ENCODE results near the gene IFNA4. TPM values are rescaled to one million over a fixed set of nuclear protein-coding genes. Genes with fewer than 3 reads are reported as not detected.
"Not testable (repeated sequence)": the region's sequence is repeated elsewhere in the genome, so short reads cannot be mapped to it uniquely, and the experiment has no call there.

The IFNA4 gene
- total and polyA plus RNA-seq, 4 donors, result not detected

GRCh38 chr9:21210782-21211181 is 23.4 kb upstream of the IFNA4 start:
- not testable (repeated sequence) for H3K4me3 ChIP-seq (ENCODE audit: low read depth, low read length); H3K36me3 ChIP-seq (ENCODE audit: control insufficient read depth, insufficient read depth, low read length); H3K27me3 ChIP-seq (ENCODE audit: control insufficient read depth, insufficient read depth, low read length); H3K9me3 ChIP-seq (ENCODE audit: control insufficient read depth, insufficient read depth, low read length); H3K4me1 ChIP-seq (ENCODE audit: control insufficient read depth, insufficient read depth, low read length); DNase-seq (ENCODE audit: low read depth in 4 of 6, low spot score in 6 of 6); H3K27ac ChIP-seq (ENCODE audit: low read depth, low read length)
- WGBS (ENCODE audit: insufficient coverage), result 100% methylated on average over 1 of the region's 2 CpGs

- Histone ChIP-seq H3K27me3 (ENCODE audit: control insufficient read depth, insufficient read depth, low read length) (no peaks in the 10 kb centered on the region), H3K4me1 (ENCODE audit: control insufficient read depth, insufficient read depth, low read length) (no peaks in the 10 kb centered on the region), H3K27ac (ENCODE audit: low read depth, low read length) (no peak overlapping the region), H3K4me3 (ENCODE audit: low read depth, low read length) (no peak overlapping the region), H3K36me3 (ENCODE audit: control insufficient read depth, insufficient read depth, low read length) (no peaks in the 10 kb centered on the region), H3K9me3 (ENCODE audit: control insufficient read depth, insufficient read depth, low read length) (no peaks in the 10 kb centered on the region)
- no peak for DNase-seq (ENCODE audit: low read depth in 4 of 6, low spot score in 6 of 6)
- 91% methylated on average over 7 of the region's 7 CpGs for WGBS (ENCODE audit: insufficient coverage)
Observed at GRCh38 chr9:21210311-21210710, 22.9 kb upstream of the IFNA4 start.

GRCh38 chr9:21207043-21207442 is 19.7 kb upstream of the IFNA4 start, which contains the start of gene IFNA10:
IFNA10 (minus strand) TSS chr9:21207143; CDS start chr9:21207097, 46 bp downstream.
- H3K27ac ChIP-seq (ENCODE audit: low read depth, low read length); H3K27me3 ChIP-seq (ENCODE audit: control insufficient read depth, insufficient read depth, low read length); H3K4me1 ChIP-seq (ENCODE audit: control insufficient read depth, insufficient read depth, low read length); H3K36me3 ChIP-seq (ENCODE audit: control insufficient read depth, insufficient read depth, low read length); DNase-seq (ENCODE audit: low read depth in 4 of 6, low spot score in 6 of 6); H3K4me3 ChIP-seq (ENCODE audit: low read depth, low read length); H3K9me3 ChIP-seq (ENCODE audit: control insufficient read depth, insufficient read depth, low read length): not testable (repeated sequence)
- WGBS (ENCODE audit: insufficient coverage), result no CpG with 5 or more reads among the region's 3 CpGs

- Histone ChIP-seq H3K4me3 (ENCODE audit: low read depth, low read length) (no peak overlapping the region), H3K4me1 (ENCODE audit: control insufficient read depth, insufficient read depth, low read length) (no peaks in the 10 kb centered on the region), H3K9me3 (ENCODE audit: control insufficient read depth, insufficient read depth, low read length) (no peaks in the 10 kb centered on the region), H3K27me3 (ENCODE audit: control insufficient read depth, insufficient read depth, low read length) (no peaks in the 10 kb centered on the region), H3K36me3 (ENCODE audit: control insufficient read depth, insufficient read depth, low read length) (no peaks in the 10 kb centered on the region), H3K27ac (ENCODE audit: low read depth, low read length) (no peak overlapping the region)
- DNase-seq (ENCODE audit: low read depth in 4 of 6, low spot score in 6 of 6), result no peak
Observed at GRCh38 chr9:21205204-21205603, 17.8 kb upstream of the IFNA4 start.

- H3K27me3 ChIP-seq (ENCODE audit: control insufficient read depth, insufficient read depth, low read length); H3K4me1 ChIP-seq (ENCODE audit: control insufficient read depth, insufficient read depth, low read length); H3K9me3 ChIP-seq (ENCODE audit: control insufficient read depth, insufficient read depth, low read length); H3K36me3 ChIP-seq (ENCODE audit: control insufficient read depth, insufficient read depth, low read length); H3K27ac ChIP-seq (ENCODE audit: low read depth, low read length); DNase-seq (ENCODE audit: low read depth in 4 of 6, low spot score in 6 of 6); H3K4me3 ChIP-seq (ENCODE audit: low read depth, low read length): not testable (repeated sequence)
- 100% methylated on average over 2 of the region's 4 CpGs for WGBS (ENCODE audit: insufficient coverage)
Observed at GRCh38 chr9:21202105-21202504, 14.7 kb upstream of the IFNA4 start, which contains the start of gene IFNA7. IFNA7 (minus strand) TSS chr9:21202205; CDS start chr9:21202165, 40 bp downstream.

GRCh38 chr9:21194867-21195776 is 7.7 kb upstream of the IFNA4 start:
- H3K27me3 ChIP-seq (ENCODE audit: control insufficient read depth, insufficient read depth, low read length); H3K27ac ChIP-seq (ENCODE audit: low read depth, low read length); H3K36me3 ChIP-seq (ENCODE audit: control insufficient read depth, insufficient read depth, low read length); H3K9me3 ChIP-seq (ENCODE audit: control insufficient read depth, insufficient read depth, low read length); H3K4me3 ChIP-seq (ENCODE audit: low read depth, low read length); H3K4me1 ChIP-seq (ENCODE audit: control insufficient read depth, insufficient read depth, low read length): not testable (repeated sequence)
- WGBS (ENCODE audit: insufficient coverage), result 17% methylated on average over 1 of the region's 6 CpGs
- DNase-seq (ENCODE audit: low read depth in 4 of 6, low spot score in 6 of 6), result peak in 2 of 6 donors; percentile 1 to 56

- H3K4me1 ChIP-seq (ENCODE audit: control insufficient read depth, insufficient read depth, low read length); H3K9me3 ChIP-seq (ENCODE audit: control insufficient read depth, insufficient read depth, low read length); H3K27me3 ChIP-seq (ENCODE audit: control insufficient read depth, insufficient read depth, low read length); H3K27ac ChIP-seq (ENCODE audit: low read depth, low read length); H3K36me3 ChIP-seq (ENCODE audit: control insufficient read depth, insufficient read depth, low read length); H3K4me3 ChIP-seq (ENCODE audit: low read depth, low read length): not testable (repeated sequence)
- no CpG with 5 or more reads among the region's 4 CpGs for WGBS (ENCODE audit: insufficient coverage)
- DNase-seq (ENCODE audit: low read depth in 4 of 6, low spot score in 6 of 6), result peak in 2 of 6 donors; percentile 2 to 14
Observed at GRCh38 chr9:21182810-21183736, 4.3 kb downstream of the IFNA4 start.

- Histone ChIP-seq H3K4me1 (ENCODE audit: control insufficient read depth, insufficient read depth, low read length) (no peaks in the 10 kb centered on the region), H3K27ac (ENCODE audit: low read depth, low read length) (no peak overlapping the region), H3K9me3 (ENCODE audit: control insufficient read depth, insufficient read depth, low read length) (no peaks in the 10 kb centered on the region), H3K27me3 (ENCODE audit: control insufficient read depth, insufficient read depth, low read length) (no peaks in the 10 kb centered on the region), H3K4me3 (ENCODE audit: low read depth, low read length) (no peak overlapping the region), H3K36me3 (ENCODE audit: control insufficient read depth, insufficient read depth, low read length) (no peaks in the 10 kb centered on the region)
- WGBS (ENCODE audit: insufficient coverage), result no CpG with 5 or more reads among the region's 2 CpGs
- DNase-seq (ENCODE audit: low read depth in 4 of 6, low spot score in 6 of 6), result no peak
Observed at GRCh38 chr9:21174671-21175070, 12.7 kb downstream of the IFNA4 start.

GRCh38 chr9:21172156-21172555 is 15.2 kb downstream of the IFNA4 start:
- H3K9me3 ChIP-seq (ENCODE audit: control insufficient read depth, insufficient read depth, low read length), result no peaks in the 10 kb centered on the region
- DNase-seq (ENCODE audit: low read depth in 4 of 6, low spot score in 6 of 6), result no peak
- no peak overlapping the region for H3K4me3 ChIP-seq (ENCODE audit: low read depth, low read length)
- H3K27me3 ChIP-seq (ENCODE audit: control insufficient read depth, insufficient read depth, low read length), result no peaks in the 10 kb centered on the region
- WGBS (ENCODE audit: insufficient coverage), result no CpG with 5 or more reads among the region's 3 CpGs
- H3K27ac ChIP-seq (ENCODE audit: low read depth, low read length), result no peak overlapping the region
- H3K4me1 ChIP-seq (ENCODE audit: control insufficient read depth, insufficient read depth, low read length), result no peaks in the 10 kb centered on the region
- H3K36me3 ChIP-seq (ENCODE audit: control insufficient read depth, insufficient read depth, low read length), result no peaks in the 10 kb centered on the region
